Endothelial cell of umbilical vein (primary cell): ENCODE measurements around the gene BMP8A. TPM values are rescaled to one million over a fixed set of nuclear protein-coding genes. Genes with fewer than 3 reads are reported as not detected.

ENCODE experiments used
- BruUV-seq: library from RNA; stranded (reverse); fragments of 400-500 nt; replicated peaks from 2 replicates; lab custom pipeline; 2021; lab: Mats Ljungman, UMichigan
- CTCF ChIA-PET: fragments of 300-600, 350-600 bp; sonication (Branson Sonifier 250); formaldehyde crosslinking; loops from one replicate; lab custom pipeline; 2021; ENCODE audit warnings: antibody characterized with exemption, inconsistent platforms; lab: Charles Lee
- POLR2A ChIA-PET: fragments of 300-600, 350-600 bp; sonication (Branson Sonifier 250); formaldehyde crosslinking; loops from one replicate; lab custom pipeline; 2021; ENCODE audit warnings: antibody characterized with exemption, inconsistent platforms; lab: Charles Lee
- DNase-seq: peaks from one replicate; pipeline ENCODE4 v3.0.0-alpha.2; 2011; ENCODE audit warnings: low read depth, low spot score
- FAIRE-seq: peaks from 2 replicates; lab custom pipeline; 2011; peaks lifted over from hg19 to GRCh38; lab: Jason Lieb, UNC
- H2AFZ ChIP-seq: 2 replicates; pipeline ENCODE4 v1.6.0; 2012; ENCODE audit warnings: low read depth, low read length, control low read depth, inconsistent platforms
- H3K27ac ChIP-seq: 2 replicates; pipeline ENCODE4 v1.5.1; 2011; ENCODE audit warnings: low read depth, mild to moderate bottlenecking, control low read depth, low read length, moderate library complexity; ENCODE audit not compliant: insufficient read depth
- H3K27me3 ChIP-seq, 2 experiments: 2 replicates each; pipeline versions ENCODE4 v1.6.0 to v1.6.1; 2011; ENCODE audit warnings: low read length in 2 of 2, mixed read lengths in 1 of 2; ENCODE audit not compliant: control insufficient read depth in 2 of 2, insufficient read depth in 2 of 2
- H3K36me3 ChIP-seq, 2 experiments: 2 replicates in 1 of 2; 3 replicates in 1 of 2; pipeline ENCODE4 v1.5.1; 2011; ENCODE audit warnings: low read length in 2 of 2, mild to moderate bottlenecking in 1 of 2, moderate library complexity in 1 of 2; ENCODE audit not compliant: control insufficient read depth in 2 of 2, insufficient read depth in 2 of 2; ENCODE audit errors: extremely low read depth in 1 of 2
- H3K4me1 ChIP-seq: 3 replicates; pipeline ENCODE4 v1.5.1; 2011; ENCODE audit warnings: mild to moderate bottlenecking, low read length; ENCODE audit not compliant: control insufficient read depth, insufficient read depth; ENCODE audit errors: extremely low read depth
- H3K4me2 ChIP-seq: 2 replicates; pipeline ENCODE4 v1.6.1; 2011; ENCODE audit warnings: low read length, control low read depth, mixed read lengths; ENCODE audit not compliant: insufficient read depth
- H3K4me3 ChIP-seq, 3 experiments: fragments of 200-600 bp in 1 of 3; sonication (generic), shearing (Covaris generic) in 1 of 3; replicated peaks in 1 of 3; 2 replicates each; pipeline ENCODE4 v1.5.1; 2011 to 2016; ENCODE audit warnings: control low read depth in 3 of 3, low read length in 3 of 3, mild to moderate bottlenecking in 2 of 3, inconsistent platforms in 1 of 3, low read depth in 1 of 3, moderate library complexity in 1 of 3; ENCODE audit not compliant: insufficient read depth in 1 of 3
- H3K79me2 ChIP-seq: 2 replicates; pipeline ENCODE4 v1.6.0; 2012; ENCODE audit warnings: low read length, inconsistent platforms; ENCODE audit not compliant: control insufficient read depth, insufficient read depth
- H3K9ac ChIP-seq: replicated peaks from 2 replicates; pipeline ENCODE3; 2011; ENCODE audit warnings: low read length, control low read depth; ENCODE audit not compliant: insufficient read depth; ENCODE audit errors: extremely low read depth
- H3K9me1 ChIP-seq: replicated peaks from 3 replicates; pipeline ENCODE4 v1.6.0; 2011; ENCODE audit warnings: mild to moderate bottlenecking, low read length; ENCODE audit not compliant: control insufficient read depth, insufficient read depth; ENCODE audit errors: extremely low read depth
- H3K9me3 ChIP-seq: replicated peaks from 2 replicates; pipeline ENCODE4 v1.5.1; 2012; ENCODE audit warnings: low read length, inconsistent platforms; ENCODE audit not compliant: control insufficient read depth, insufficient read depth
- H4K20me1 ChIP-seq: replicated peaks from 2 replicates; pipeline ENCODE3; 2011; ENCODE audit warnings: mild to moderate bottlenecking, low read length; ENCODE audit not compliant: control insufficient read depth, insufficient read depth; ENCODE audit errors: extremely low read depth
- EZH2 ChIP-seq: IDR thresholded peaks from 2 replicates; pipeline ENCODE4 v1.6.1; 2012; ENCODE audit warnings: borderline replicate concordance, low read depth, mild to moderate bottlenecking, moderate library complexity, low read length, inconsistent platforms; ENCODE audit not compliant: severe bottlenecking
- FOS ChIP-seq: IDR thresholded peaks from 2 replicates; pipeline ENCODE4 v1.6.1; 2011; ENCODE audit warnings: mild to moderate bottlenecking, low read length, moderate library complexity, borderline replicate concordance; ENCODE audit not compliant: insufficient read depth
- GATA2 ChIP-seq: IDR thresholded peaks from 2 replicates; pipeline ENCODE4 v1.7.0; 2011; ENCODE audit warnings: low read depth, mild to moderate bottlenecking, moderate library complexity, mixed read lengths, low read length; ENCODE audit not compliant: insufficient read length, insufficient read depth
- JUN ChIP-seq: IDR thresholded peaks from 2 replicates; pipeline ENCODE4 v1.6.1; 2011; ENCODE audit warnings: borderline replicate concordance, low read depth; ENCODE audit not compliant: insufficient read length, insufficient read depth
- MYC ChIP-seq: IDR thresholded peaks from one replicate; pipeline ENCODE4 v1.6.1; 2011; ENCODE audit warnings: mild to moderate bottlenecking, low read depth, low read length
- POLR2A ChIP-seq: IDR thresholded peaks from 2 replicates; pipeline ENCODE4 v1.6.1; 2012; ENCODE audit warnings: low read depth, mild to moderate bottlenecking, control low read depth, low read length
- POLR2AphosphoS5 ChIP-seq: IDR thresholded peaks from 2 replicates; pipeline ENCODE4 v1.6.1; 2012; ENCODE audit warnings: low read depth, mild to moderate bottlenecking, control low read depth, low read length, moderate library complexity; ENCODE audit not compliant: insufficient read depth
- dilution Hi-C: fragments of 300-500 bp; cut with MboI; formaldehyde crosslinking; loops from one replicate; pipeline ENCODE4 v1.15.0; 2019; ENCODE audit warnings: low sequenced_read_pairs; ENCODE audit not compliant: extremely low pct_ligation_motif_present
- intact Hi-C: fragments of 100-400 bp; cut with micrococcal nuclease; formaldehyde crosslinking; loops from one replicate; pipeline ENCODE4 v1.10.0; 2022
- polyA plus RNA-seq, 4 experiments: library from polyadenylated mRNA; depleted of rRNA in 3 of 4; stranded (reverse) in 3 of 4; unstranded in 1 of 4; fragments of >200 nt; gene quantifications; 2 replicates each; pipeline versions ENCODE4 v1.2.1 to v1.2.3, GENCODE V29; 2011 to 2012; ENCODE audit warnings: missing spikeins in 1 of 4
- total RNA-seq: library from RNA; stranded (reverse); gene quantifications from 2 replicates; pipeline ENCODE4 v1.2.3, GENCODE V29; 2021
- TF ChIP-seq, protein P1 (sequence below): IDR thresholded peaks from 2 replicates; pipeline ENCODE4 v1.6.1; 2011; ENCODE audit not compliant: insufficient read depth, insufficient read length
- TF ChIP-seq, protein P2 (sequence below), 2 donors: IDR thresholded peaks; 1 replicate in 1 of 2; 2 replicates in 1 of 2; pipeline ENCODE4 v1.5.1; 2011; ENCODE audit warnings: low read length in 2 of 2, mild to moderate bottlenecking in 2 of 2, moderate library complexity in 2 of 2, control low read depth in 1 of 2, inconsistent platforms in 1 of 2, low read depth in 1 of 2; ENCODE audit not compliant: insufficient read depth in 1 of 2; ENCODE audit errors: extremely low read depth in 1 of 2

The BMP8A gene
- total and polyA plus RNA-seq, 2 donors (not counting 3 experiments of a cell fraction or from before 2014, with no cell fraction given) = 0.25 to 0.44 TPM

DNA sequence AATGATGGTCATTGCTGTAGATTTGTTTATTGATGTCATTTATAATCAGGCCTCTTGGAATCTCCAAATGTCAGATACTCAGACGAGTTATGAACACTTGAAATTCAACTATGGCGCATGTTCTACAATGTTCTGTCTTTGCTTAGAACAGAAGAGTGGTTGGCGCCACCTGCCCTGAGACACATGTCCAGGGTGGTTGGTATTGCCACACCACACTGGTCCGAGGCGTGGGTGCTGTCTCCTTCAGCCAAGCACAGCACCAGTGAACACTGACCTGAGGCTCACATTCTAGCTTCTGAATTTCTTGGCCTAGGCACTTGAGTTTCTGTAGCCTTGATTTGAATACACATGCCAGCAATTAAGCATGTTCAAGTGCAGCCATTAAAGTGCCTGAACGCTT lies 10.1 kb upstream of the BMP8A start:
- FAIRE-seq = no peak
- CTCF ChIA-PET = interaction anchor here (0.7 to 1.5 kb wide), 2 partner anchors 9 to 57 kb away, joined by 3 to 7 read pairs; no protein-coding TSS in a partner anchor
- no peaks in the 10 kb centered on the region for H3K79me2 ChIP-seq
- no peaks in the 10 kb centered on the region for H4K20me1 ChIP-seq
- dilution Hi-C loops (no loop called here), intact Hi-C loops (no loop called here)
- H3K36me3 ChIP-seq = peaks cover 27 to 34% of the 10 kb centered on the region in 2 experiments
- no peak overlapping the region for H3K4me2 ChIP-seq
- no peak overlapping the region for H3K4me3 ChIP-seq
- no peak overlapping the region for H3K9ac ChIP-seq
- H3K27ac ChIP-seq = no peak overlapping the region
- no peaks in the 10 kb centered on the region for H3K27me3 ChIP-seq
- no TSS peak for BruUV-seq
- H3K9me3 ChIP-seq = no peaks in the 10 kb centered on the region
- TF ChIP-seq, protein P1, sequence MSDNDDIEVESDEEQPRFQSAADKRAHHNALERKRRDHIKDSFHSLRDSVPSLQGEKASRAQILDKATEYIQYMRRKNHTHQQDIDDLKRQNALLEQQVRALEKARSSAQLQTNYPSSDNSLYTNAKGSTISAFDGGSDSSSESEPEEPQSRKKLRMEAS = no peak
- TF ChIP-seq POLR2AphosphoS5 (no peak), GATA2 (no peak), JUN (no peak), EZH2 (no peak), FOS (no peak), MYC (no peak), POLR2A (no peak)
- TF ChIP-seq, protein P2, sequence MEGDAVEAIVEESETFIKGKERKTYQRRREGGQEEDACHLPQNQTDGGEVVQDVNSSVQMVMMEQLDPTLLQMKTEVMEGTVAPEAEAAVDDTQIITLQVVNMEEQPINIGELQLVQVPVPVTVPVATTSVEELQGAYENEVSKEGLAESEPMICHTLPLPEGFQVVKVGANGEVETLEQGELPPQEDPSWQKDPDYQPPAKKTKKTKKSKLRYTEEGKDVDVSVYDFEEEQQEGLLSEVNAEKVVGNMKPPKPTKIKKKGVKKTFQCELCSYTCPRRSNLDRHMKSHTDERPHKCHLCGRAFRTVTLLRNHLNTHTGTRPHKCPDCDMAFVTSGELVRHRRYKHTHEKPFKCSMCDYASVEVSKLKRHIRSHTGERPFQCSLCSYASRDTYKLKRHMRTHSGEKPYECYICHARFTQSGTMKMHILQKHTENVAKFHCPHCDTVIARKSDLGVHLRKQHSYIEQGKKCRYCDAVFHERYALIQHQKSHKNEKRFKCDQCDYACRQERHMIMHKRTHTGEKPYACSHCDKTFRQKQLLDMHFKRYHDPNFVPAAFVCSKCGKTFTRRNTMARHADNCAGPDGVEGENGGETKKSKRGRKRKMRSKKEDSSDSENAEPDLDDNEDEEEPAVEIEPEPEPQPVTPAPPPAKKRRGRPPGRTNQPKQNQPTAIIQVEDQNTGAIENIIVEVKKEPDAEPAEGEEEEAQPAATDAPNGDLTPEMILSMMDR (IDR thresholded peaks at IDR 0.05; ENCODE audit: extremely low read depth in 1 of 2, insufficient read depth in 1 of 2, low read depth in 1 of 2, low read length in 2 of 2) = no peak
- H3K9me1 ChIP-seq = no peaks in the 10 kb centered on the region
- peaks cover 4% of the 10 kb centered on the region for H3K4me1 ChIP-seq
- no peak for DNase-seq
- POLR2A ChIA-PET = no interaction called here
- H2AFZ ChIP-seq = no peak overlapping the region
